Measurements from ENCODE around the gene CSNK2A1. TPM values are rescaled to one million over a fixed set of nuclear protein-coding genes. Genes with fewer than 3 reads are reported as not detected.

Gene CSNK2A1
- total RNA-seq, 2 donors from 2014 or later = 83.9 to 90.7 TPM

GRCh38 chr20:576156-576555, 32.6 kb upstream of the CSNK2A1 start:
- Histone ChIP-seq H3K27ac (no peak overlapping the region), H3K36me3 (no peaks in the 10 kb centered on the region), H3K27me3 (replicated peaks; ENCODE audit: insufficient read depth) (no peaks in the 10 kb centered on the region), H3K9me3 (no peaks in the 10 kb centered on the region), H3K4me1 (ENCODE audit: control insufficient read depth in 1 of 2, low read depth in 2 of 2) (peaks cover 5 to 10% of the 10 kb centered on the region in 2 donors), H3K4me3 (no peak overlapping the region)
- TF ChIP-seq, protein P1, sequence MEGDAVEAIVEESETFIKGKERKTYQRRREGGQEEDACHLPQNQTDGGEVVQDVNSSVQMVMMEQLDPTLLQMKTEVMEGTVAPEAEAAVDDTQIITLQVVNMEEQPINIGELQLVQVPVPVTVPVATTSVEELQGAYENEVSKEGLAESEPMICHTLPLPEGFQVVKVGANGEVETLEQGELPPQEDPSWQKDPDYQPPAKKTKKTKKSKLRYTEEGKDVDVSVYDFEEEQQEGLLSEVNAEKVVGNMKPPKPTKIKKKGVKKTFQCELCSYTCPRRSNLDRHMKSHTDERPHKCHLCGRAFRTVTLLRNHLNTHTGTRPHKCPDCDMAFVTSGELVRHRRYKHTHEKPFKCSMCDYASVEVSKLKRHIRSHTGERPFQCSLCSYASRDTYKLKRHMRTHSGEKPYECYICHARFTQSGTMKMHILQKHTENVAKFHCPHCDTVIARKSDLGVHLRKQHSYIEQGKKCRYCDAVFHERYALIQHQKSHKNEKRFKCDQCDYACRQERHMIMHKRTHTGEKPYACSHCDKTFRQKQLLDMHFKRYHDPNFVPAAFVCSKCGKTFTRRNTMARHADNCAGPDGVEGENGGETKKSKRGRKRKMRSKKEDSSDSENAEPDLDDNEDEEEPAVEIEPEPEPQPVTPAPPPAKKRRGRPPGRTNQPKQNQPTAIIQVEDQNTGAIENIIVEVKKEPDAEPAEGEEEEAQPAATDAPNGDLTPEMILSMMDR (IDR thresholded peaks at IDR 0.05) = no peak
- no peak for DNase-seq (ENCODE audit: low spot score)
- no peak for ATAC-seq (ENCODE audit: insufficient number of reproducible peaks, low FRiP score, low read depth)

GRCh38 chr20:575230-575629, 31.6 kb upstream of the CSNK2A1 start:
- DNase-seq (ENCODE audit: low spot score) = no peak
- ATAC-seq (ENCODE audit: insufficient number of reproducible peaks, low FRiP score, low read depth) = no peak
- TF ChIP-seq, protein P1 (IDR thresholded peaks at IDR 0.05) = no peak
- Histone ChIP-seq H3K27ac (no peak overlapping the region), H3K27me3 (replicated peaks; ENCODE audit: insufficient read depth) (no peaks in the 10 kb centered on the region), H3K36me3 (no peaks in the 10 kb centered on the region), H3K9me3 (no peaks in the 10 kb centered on the region), H3K4me3 (no peak overlapping the region), H3K4me1 (ENCODE audit: control insufficient read depth in 1 of 2, low read depth in 2 of 2) (peaks cover 5 to 11% of the 10 kb centered on the region in 2 donors)

GRCh38 chr20:574297-574942, 30.8 kb upstream of the CSNK2A1 start:
- Histone ChIP-seq H3K9me3 (no peaks in the 10 kb centered on the region), H3K4me1 (ENCODE audit: control insufficient read depth in 1 of 2, low read depth in 2 of 2) (peaks cover 5 to 11% of the 10 kb centered on the region in 2 donors), H3K27me3 (replicated peaks; ENCODE audit: insufficient read depth) (no peaks in the 10 kb centered on the region), H3K27ac (no peak overlapping the region), H3K36me3 (no peaks in the 10 kb centered on the region), H3K4me3 (no peak overlapping the region)
- DNase-seq (ENCODE audit: low spot score) (no peak), ATAC-seq (ENCODE audit: insufficient number of reproducible peaks, low FRiP score, low read depth) (no peak)
- TF ChIP-seq, protein P1 (IDR thresholded peaks at IDR 0.05) = no peak

DNA sequence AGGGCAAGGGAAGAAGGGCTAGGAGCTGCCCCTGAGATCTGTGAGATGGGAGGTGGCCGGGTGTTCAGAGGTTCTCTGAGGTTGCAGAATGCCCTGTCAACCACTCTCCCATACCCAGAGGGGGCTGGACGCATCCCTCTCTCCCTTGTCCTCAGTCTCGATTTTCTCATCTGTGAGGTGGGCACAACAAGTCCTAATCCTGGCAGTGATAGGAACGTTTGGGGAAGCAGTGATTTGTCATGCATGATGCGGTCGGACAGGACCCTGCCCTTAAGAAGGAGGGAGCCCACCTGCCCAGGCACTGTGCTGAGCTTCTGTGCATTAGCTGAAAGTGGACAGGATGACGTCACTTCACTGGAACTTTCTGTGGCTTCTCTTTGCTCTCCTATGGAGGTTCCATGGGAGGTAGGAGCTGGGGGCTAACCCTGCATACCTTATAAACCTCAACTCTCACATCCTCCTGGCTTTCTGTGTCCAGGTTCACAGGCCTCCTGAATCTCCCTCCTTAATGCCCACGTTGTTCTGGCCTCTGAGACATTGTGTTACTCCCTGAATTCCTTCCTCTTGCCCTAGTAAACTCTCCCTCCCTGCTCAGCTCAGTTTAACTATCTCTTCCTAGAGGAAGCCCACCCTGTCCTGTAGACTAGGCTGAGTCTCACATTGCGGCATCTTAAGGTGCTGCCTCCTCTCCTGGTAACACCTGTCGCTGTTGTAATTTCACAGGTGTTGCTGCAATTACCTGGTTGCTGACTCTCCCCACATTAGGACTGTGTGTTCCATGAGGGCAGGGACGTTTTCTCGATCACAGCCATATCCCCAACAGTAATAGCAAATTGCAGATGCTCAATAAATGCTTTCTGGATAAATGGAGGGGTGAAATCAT, 30.1 kb upstream of the CSNK2A1 start:
- Histone ChIP-seq H3K27me3 (replicated peaks; ENCODE audit: insufficient read depth) (no peaks in the 10 kb centered on the region), H3K27ac (no peak overlapping the region), H3K9me3 (no peaks in the 10 kb centered on the region), H3K36me3 (no peaks in the 10 kb centered on the region), H3K4me1 (ENCODE audit: control insufficient read depth in 1 of 2, low read depth in 2 of 2) (peaks cover 5 to 11% of the 10 kb centered on the region in 2 donors), H3K4me3 (no peak overlapping the region)
- ATAC-seq (ENCODE audit: insufficient number of reproducible peaks, low FRiP score, low read depth) (no peak), DNase-seq (ENCODE audit: low spot score) (no peak)
- TF ChIP-seq, protein P1 (IDR thresholded peaks at IDR 0.05) = no peak

GRCh38 chr20:572727-573126, 29.1 kb upstream of the CSNK2A1 start:
- H3K27me3 ChIP-seq (replicated peaks; ENCODE audit: insufficient read depth) = peaks cover 2% of the 10 kb centered on the region
- H3K27ac ChIP-seq = no peak overlapping the region
- ATAC-seq (ENCODE audit: insufficient number of reproducible peaks, low FRiP score, low read depth) (no peak), DNase-seq (ENCODE audit: low spot score) (no peak)
- H3K9me3 ChIP-seq = no peaks in the 10 kb centered on the region
- peaks cover 5 to 11% of the 10 kb centered on the region in 2 donors for H3K4me1 ChIP-seq (ENCODE audit: control insufficient read depth in 1 of 2, low read depth in 2 of 2)
- TF ChIP-seq, protein P1 (IDR thresholded peaks at IDR 0.05) = no peak
- no peak overlapping the region for H3K4me3 ChIP-seq
- no peaks in the 10 kb centered on the region for H3K36me3 ChIP-seq

Measured in thoracic aorta (tissue), 2 donors.